ENCODE results near the gene C16orf92.

- TF ChIP-seq TARDBP (IDR thresholded peaks at IDR 0.05) (no peak), ARNT (IDR thresholded peaks at IDR 0.05) (no peak), PKNOX1 (IDR thresholded peaks at IDR 0.05) (no peak), BHLHE40 (IDR thresholded peaks at IDR 0.05; ENCODE audit: borderline replicate concordance) (no peak), SP1 (IDR thresholded peaks at IDR 0.05) (no peak), LEF1 (IDR thresholded peaks at IDR 0.05; ENCODE audit: borderline replicate concordance) (no peak), ELF4 (IDR thresholded peaks at IDR 0.05) (no peak), FOXK2 (IDR thresholded peaks at IDR 0.05) (no peak), SUZ12 (IDR thresholded peaks at IDR 0.05) (no peak), FOXA1 (IDR thresholded peaks at IDR 0.05) (no peak), NFRKB (IDR thresholded peaks at IDR 0.05) (no peak), HDGF (IDR thresholded peaks at IDR 0.05; ENCODE audit: borderline replicate concordance) (no peak), FOXM1 (IDR thresholded peaks at IDR 0.05; ENCODE audit: borderline replicate concordance) (no peak)
Measured at GRCh38 chr16:29989111-29989858, 33.7 kb upstream of the C16orf92 start.

Data from HEK293T (cell line).